ENCODE results near the gene KCNJ6. TPM values are rescaled to one million over a fixed set of nuclear protein-coding genes. Genes with fewer than 3 reads are reported as not detected.
A peak's percentile ranks its signal among the peaks of the same experiment; 100 is the strongest.
"Not testable (repeated sequence)": the region's sequence is repeated elsewhere in the genome, so short reads cannot be mapped to it uniquely, and the experiment has no call there.

KCNJ6 gene
- polyA plus RNA-seq, 1 of the 3 experiments (the other 2 are of a cell fraction) = not detected

DNA sequence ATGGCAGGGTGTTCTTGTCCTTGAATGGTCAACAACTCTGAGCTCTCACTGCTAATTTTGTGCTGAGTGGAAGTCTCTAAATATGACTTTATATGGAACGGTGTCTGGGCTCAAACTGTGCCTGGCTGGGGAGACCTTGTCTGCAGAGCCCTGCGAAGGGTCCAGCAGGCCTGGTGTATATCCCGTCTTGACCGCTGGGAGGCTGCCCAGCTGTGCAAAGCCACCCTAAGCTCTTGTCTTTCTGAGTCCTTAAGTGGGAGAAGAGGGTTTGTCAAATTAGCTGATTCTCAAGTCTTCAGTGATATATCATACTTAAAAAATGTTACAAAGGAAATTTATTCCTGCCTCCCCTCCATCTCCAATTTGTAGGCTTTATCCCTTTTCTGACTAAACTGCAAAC lies 198.7 kb downstream of the KCNJ6 start (continued):
- TF ChIP-seq, protein P1, sequence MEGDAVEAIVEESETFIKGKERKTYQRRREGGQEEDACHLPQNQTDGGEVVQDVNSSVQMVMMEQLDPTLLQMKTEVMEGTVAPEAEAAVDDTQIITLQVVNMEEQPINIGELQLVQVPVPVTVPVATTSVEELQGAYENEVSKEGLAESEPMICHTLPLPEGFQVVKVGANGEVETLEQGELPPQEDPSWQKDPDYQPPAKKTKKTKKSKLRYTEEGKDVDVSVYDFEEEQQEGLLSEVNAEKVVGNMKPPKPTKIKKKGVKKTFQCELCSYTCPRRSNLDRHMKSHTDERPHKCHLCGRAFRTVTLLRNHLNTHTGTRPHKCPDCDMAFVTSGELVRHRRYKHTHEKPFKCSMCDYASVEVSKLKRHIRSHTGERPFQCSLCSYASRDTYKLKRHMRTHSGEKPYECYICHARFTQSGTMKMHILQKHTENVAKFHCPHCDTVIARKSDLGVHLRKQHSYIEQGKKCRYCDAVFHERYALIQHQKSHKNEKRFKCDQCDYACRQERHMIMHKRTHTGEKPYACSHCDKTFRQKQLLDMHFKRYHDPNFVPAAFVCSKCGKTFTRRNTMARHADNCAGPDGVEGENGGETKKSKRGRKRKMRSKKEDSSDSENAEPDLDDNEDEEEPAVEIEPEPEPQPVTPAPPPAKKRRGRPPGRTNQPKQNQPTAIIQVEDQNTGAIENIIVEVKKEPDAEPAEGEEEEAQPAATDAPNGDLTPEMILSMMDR (IDR thresholded peaks at IDR 0.05) = no peak
- no peak for TF ChIP-seq EP300 (IDR thresholded peaks at IDR 0.05; ENCODE audit: borderline replicate concordance in 1 of 2, low read depth in 1 of 2, low read length in 1 of 2)
- no peak for TF ChIP-seq TEAD4 (IDR thresholded peaks at IDR 0.05; ENCODE audit: borderline replicate concordance, insufficient read depth)

DNA sequence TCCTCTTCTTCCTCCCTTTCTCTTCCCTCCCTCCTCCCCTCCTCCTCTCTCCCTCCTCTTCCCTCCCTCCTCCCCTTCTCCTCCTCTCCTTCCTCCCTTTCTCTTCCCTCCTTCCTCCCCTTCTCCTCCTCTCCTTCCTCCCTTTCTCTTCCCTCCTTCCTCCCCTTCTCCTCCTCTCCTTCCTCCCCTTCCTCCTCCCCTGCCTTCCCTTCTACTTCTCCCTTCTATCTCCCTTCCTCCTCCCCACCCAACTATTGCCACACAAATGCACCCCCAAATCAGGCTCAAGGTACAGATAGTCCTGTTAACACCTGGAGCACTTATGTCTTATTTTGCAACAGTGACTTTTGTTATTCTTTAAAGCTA lies 203.7 kb downstream of the KCNJ6 start:
- H3K4me3 ChIP-seq (ENCODE audit: low read depth in 2 of 2, low read length in 1 of 2); H3K27me3 ChIP-seq (ENCODE audit: insufficient read depth); H3K27ac ChIP-seq (ENCODE audit: low read depth in 2 of 2, low read length in 1 of 2); POLR2A ChIA-PET; H3K36me3 ChIP-seq (replicated peaks in 1 of 2; ENCODE audit: control insufficient read depth in 1 of 2, insufficient read depth in 2 of 2, low read length in 1 of 2); H3K79me2 ChIP-seq (ENCODE audit: insufficient read depth); H3K4me2 ChIP-seq; H3K9ac ChIP-seq; DNase-seq; H2AFZ ChIP-seq (ENCODE audit: low read depth); H3F3A ChIP-seq (replicated peaks; ENCODE audit: insufficient read depth); H3K9me3 ChIP-seq; H4K20me1 ChIP-seq (ENCODE audit: insufficient read depth); H3K9me2 ChIP-seq: not testable (repeated sequence)
- CTCF ChIA-PET = interaction anchor here (0.7 to 4.4 kb wide), 36 partner anchors 7 to 643 kb away, joined by 3 to 52 read pairs (median 5); partner anchors contain the start of gene KCNJ6
- H3K4me1 ChIP-seq (ENCODE audit: control insufficient read depth in 1 of 2, insufficient read depth in 2 of 2, low read depth in 1 of 2, low read length in 1 of 2) = peaks cover 0 to 15% of the 10 kb centered on the region in 2 experiments; a peak in 1 of 4 replicates

DNA sequence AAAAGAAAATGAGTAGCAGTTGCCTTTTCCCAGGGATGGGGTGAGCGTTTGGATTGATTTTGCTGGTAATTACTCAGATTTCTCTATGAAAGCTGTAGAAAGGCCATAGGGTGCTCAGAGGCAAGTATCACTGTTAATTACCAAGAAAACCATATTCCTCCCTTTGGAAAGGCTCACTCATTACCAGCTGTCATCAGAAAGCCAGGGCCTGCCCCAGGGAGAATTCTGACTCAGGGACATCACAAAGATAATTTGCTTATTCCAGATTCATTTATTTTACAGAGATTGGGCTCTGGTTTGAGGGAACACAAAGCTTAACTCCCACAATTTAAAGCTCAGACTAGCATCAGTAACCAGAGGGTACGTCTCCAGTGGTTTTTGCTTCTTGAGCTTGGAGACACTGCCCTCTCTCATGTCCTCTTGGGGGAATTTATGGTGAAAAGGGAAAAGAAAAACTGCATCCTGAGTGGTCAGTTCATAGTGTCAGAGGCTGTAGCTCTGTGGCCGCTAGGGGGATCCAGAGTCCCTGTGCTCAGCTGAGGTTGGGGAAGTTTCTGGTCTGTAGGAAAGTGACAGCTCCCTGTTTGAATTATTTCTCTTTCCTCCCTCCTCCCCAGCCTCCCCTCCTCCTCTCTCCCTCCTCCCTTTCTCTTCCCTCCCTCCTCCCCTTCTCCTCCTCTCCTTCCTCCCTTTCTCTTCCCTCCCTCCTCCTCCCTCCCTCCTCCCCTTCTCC lies 204.3 kb downstream of the KCNJ6 start:
- DNase-seq = peak; percentile 64
- CTCF ChIA-PET = interaction anchor here (0.7 to 4.4 kb wide), 43 partner anchors 8 to 644 kb away, joined by 3 to 52 read pairs (median 4); partner anchors contain the start of gene KCNJ6
- no peaks in the 10 kb centered on the region for H3K79me2 ChIP-seq (ENCODE audit: insufficient read depth)
- no peaks in the 10 kb centered on the region for H4K20me1 ChIP-seq (ENCODE audit: insufficient read depth)
- H3K36me3 ChIP-seq (replicated peaks in 1 of 2; ENCODE audit: control insufficient read depth in 1 of 2, insufficient read depth in 2 of 2, low read length in 1 of 2) = no peaks in the 10 kb centered on the region
- H2AFZ ChIP-seq (ENCODE audit: low read depth) = no peak overlapping the region
- 9% methylated on average over 3 of the region's 3 CpGs for WGBS (ENCODE audit: low lambda C conversion rate)
- no peaks in the 10 kb centered on the region for H3K9me2 ChIP-seq
- peaks cover 0 to 15% of the 10 kb centered on the region in 2 experiments; a peak in 1 of 4 replicates for H3K4me1 ChIP-seq (ENCODE audit: control insufficient read depth in 1 of 2, insufficient read depth in 2 of 2, low read depth in 1 of 2, low read length in 1 of 2)
- H3K4me2 ChIP-seq = no peak overlapping the region
- H3K9me3 ChIP-seq = no peaks in the 10 kb centered on the region
- H3F3A ChIP-seq (replicated peaks; ENCODE audit: insufficient read depth) = no peaks in the 10 kb centered on the region
- H3K27ac ChIP-seq (ENCODE audit: low read depth in 2 of 2, low read length in 1 of 2) = peak overlapping the region in 1 of 2 experiments; percentile 22; a peak in 1 of 4 replicates
- TF ChIP-seq YY1 (IDR thresholded peaks at IDR 0.05; ENCODE audit: low read depth) (no peak), FOXJ3 (CRISPR knock-in tag; IDR thresholded peaks at IDR 0.05) (no peak), SIN3A (IDR thresholded peaks at IDR 0.05; ENCODE audit: borderline replicate concordance, low read depth, low read length) (no peak), SMC3 (IDR thresholded peaks at IDR 0.05; ENCODE audit: low read depth, low read length) (peak; percentile 72), RAD21 (IDR thresholded peaks at IDR 0.05; ENCODE audit: low read length) (peak; percentile 77), MEF2A (IDR thresholded peaks at IDR 0.05; ENCODE audit: borderline replicate concordance, low read depth) (no peak), EP300 (IDR thresholded peaks at IDR 0.05; ENCODE audit: borderline replicate concordance in 1 of 2, low read depth in 1 of 2, low read length in 1 of 2) (peak in 1 of 2 experiments; percentile 2; a peak in 1 of 4 replicates), POLR2AphosphoS5 (IDR thresholded peaks at IDR 0.05; ENCODE audit: low read depth, low read length) (no peak)
- TF ChIP-seq, protein P2, sequence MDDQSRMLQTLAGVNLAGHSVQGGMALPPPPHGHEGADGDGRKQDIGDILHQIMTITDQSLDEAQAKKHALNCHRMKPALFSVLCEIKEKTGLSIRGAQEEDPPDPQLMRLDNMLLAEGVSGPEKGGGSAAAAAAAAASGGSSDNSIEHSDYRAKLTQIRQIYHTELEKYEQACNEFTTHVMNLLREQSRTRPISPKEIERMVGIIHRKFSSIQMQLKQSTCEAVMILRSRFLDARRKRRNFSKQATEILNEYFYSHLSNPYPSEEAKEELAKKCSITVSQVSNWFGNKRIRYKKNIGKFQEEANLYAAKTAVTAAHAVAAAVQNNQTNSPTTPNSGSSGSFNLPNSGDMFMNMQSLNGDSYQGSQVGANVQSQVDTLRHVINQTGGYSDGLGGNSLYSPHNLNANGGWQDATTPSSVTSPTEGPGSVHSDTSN (IDR thresholded peaks at IDR 0.05) = no peak
- TF ChIP-seq, protein P3, sequence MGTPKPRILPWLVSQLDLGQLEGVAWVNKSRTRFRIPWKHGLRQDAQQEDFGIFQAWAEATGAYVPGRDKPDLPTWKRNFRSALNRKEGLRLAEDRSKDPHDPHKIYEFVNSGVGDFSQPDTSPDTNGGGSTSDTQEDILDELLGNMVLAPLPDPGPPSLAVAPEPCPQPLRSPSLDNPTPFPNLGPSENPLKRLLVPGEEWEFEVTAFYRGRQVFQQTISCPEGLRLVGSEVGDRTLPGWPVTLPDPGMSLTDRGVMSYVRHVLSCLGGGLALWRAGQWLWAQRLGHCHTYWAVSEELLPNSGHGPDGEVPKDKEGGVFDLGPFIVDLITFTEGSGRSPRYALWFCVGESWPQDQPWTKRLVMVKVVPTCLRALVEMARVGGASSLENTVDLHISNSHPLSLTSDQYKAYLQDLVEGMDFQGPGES (IDR thresholded peaks at IDR 0.05; ENCODE audit: low read depth, low read length) = no peak
- TF ChIP-seq, protein P1 (IDR thresholded peaks at IDR 0.05) = peak; percentile 79
- POLR2A ChIA-PET = no interaction called here
- H3K27me3 ChIP-seq (ENCODE audit: insufficient read depth) = no peaks in the 10 kb centered on the region
- no peak overlapping the region for H3K9ac ChIP-seq
- H3K4me3 ChIP-seq (ENCODE audit: low read depth in 2 of 2, low read length in 1 of 2) = no peak overlapping the region; a peak in 1 of 4 replicates
